Measurements from ENCODE around the gene FMNL2.

- TF ChIP-seq EZH2 (IDR thresholded peaks at IDR 0.05), result no peak
- no peak for TF ChIP-seq POLR2AphosphoS5 (IDR thresholded peaks at IDR 0.05; ENCODE audit: borderline replicate concordance, low read depth, low read length)
- no peak for TF ChIP-seq FOXP2 (optimal IDR thresholded peaks at IDR 0.05; ENCODE audit: control extremely low read depth, extremely low read length, insufficient read depth)
These were observed 175.6 kb downstream of the FMNL2 start for GRCh38 chr2:152510621-152511020.
